ENCODE data around the gene LHPP.

The LHPP gene

DNA sequence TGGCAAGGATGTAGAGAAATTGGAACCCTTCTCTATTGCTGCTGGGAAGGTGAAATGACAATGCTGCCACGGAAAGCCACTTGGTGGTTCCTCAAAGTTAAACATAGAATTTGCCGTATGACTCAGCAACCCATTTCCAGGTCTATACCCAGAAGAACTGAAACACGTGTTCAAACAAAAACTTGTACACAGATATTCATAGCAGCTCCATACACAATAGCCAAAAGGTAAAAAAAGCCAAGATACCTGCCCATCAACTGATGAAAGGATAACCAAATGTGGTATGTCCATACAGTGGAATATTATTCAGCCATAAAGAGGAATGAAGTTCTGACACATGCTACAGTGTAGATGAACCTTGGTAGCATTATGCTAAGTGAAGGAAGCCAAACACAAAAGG, 39.1 kb downstream of the LHPP start:
- no peak for FAIRE-seq

DNA sequence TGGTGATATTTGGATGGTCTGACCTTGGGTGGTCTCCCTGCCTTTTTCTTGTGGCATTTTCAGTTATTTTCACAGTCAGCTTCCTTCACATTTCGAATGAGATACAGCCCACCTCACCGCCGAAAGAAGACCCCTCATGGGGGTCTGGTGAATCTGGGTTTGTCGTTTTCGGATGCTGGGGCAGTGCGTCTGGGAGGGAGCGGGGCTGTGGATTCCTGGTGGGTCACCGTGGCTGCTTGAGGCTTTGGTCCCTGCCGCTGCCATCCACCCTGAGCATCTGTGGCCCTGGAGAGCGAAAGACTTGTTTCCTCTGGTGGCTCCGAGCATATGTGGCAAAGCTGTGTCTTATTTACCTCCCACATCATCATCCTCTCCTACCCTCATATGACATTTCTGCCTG, 43.1 kb downstream of the LHPP start:
- no peak for FAIRE-seq

DNA sequence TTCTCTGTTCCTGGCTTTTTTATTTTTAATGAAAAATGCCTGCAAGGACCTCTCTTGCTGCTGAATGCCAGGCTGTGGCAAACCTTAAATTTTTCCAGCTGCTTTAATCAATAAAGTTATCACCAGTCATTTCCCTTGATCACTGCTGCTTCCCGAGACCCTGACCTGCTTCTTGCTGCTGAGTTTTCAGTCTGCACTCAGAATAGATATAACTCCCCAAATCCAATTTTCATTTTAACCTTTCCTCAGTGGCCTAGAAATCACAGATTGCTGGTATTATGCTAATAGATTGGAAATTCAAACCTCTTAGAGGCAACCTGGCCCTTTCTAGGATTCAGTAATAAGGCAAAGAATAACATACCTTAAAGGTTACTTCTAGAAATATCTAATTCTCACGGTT, 43.7 kb downstream of the LHPP start:
- FAIRE-seq = no peak

DNA sequence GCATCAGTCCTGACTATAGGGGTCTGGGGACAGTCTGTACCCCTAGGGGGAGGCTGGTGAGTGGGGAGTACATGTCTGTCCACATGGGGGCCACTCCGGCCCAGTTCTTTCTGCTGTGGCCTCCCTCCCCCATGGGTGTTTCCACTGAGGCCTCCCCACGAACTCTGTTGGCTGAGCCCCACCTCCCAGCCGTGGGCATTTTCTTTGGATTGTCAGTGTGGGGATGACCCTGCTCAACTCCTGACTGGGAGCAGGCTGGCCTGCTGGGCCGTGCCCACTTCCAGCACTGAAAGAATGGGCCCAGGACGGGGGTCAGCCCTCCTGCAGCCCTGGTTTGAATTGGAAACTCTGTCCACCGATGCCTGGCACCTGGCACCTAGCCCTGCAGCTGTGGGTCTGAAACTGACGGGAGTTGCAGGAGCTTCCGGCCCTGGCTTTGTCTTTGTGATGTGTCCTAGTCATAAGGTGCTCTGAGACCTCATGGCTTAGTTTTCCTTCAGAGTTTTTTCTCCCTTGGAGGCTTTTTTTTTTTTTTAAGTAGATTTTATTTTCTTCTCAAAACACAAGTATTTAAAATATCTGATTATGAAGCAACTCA, 46.5 kb downstream of the LHPP start:
- no peak for FAIRE-seq

DNA sequence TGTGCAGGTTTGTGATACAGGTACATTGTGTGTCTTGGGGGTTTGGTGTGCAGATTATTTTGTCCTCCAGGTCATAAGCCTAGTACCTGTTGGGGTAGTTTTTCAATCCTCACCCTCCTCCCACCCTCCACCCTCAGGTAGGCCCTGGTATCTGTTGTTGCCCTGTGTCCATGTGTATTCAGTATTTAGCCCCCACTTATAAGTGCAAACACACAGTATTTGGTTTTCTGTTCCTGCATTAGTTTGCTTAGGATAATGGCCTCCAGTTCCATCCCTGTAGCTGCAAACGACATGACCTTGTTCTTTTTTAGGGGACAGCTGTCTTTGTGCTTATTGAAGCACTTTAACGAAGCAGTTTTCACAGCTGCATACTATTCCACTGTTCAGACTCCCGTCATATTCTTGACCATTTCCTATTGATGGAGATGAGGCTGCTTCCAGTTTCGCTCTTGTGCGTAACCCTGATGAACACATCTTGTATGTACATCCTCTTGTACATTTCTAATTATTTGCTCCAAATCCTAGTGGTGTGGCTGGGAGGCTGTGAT, 47.4 kb downstream of the LHPP start:
- no peak for FAIRE-seq

DNA sequence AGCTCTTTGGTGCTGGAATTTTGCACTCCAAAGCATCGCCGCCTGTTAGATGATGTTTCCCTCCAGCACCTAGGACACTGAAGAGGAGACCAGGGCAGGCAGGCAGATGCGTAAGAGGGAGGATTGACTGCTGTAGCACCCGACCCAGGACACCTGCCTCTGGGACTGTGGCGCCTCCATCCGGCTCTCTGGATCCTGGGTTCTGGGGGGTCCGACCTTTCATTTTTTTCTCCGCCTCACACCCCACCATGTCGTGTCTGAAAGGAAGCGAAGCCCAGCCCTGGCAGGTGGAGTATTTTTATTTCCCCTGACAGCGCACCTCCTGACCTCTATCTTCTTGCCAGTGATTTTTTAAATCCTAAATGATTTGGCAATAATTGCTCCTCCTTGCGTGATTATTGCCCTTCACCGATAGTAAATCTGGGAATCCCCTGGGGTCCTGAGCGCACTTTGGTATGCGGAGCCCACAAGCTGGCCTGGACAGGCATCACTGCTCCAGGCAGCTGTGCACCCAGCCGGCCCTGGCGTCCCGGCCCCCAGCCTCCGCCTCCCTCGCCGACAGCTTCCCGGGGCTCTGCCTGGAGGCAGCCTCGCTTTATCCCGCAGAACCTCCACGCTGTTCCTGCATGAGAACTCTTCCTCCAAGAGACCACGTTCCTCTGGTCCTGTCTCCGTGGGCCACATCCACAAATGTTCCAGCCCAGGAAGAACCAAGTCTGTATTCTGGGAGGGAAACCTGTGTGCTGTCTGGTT, 48.4 kb downstream of the LHPP start:
- no peak for FAIRE-seq

DNA sequence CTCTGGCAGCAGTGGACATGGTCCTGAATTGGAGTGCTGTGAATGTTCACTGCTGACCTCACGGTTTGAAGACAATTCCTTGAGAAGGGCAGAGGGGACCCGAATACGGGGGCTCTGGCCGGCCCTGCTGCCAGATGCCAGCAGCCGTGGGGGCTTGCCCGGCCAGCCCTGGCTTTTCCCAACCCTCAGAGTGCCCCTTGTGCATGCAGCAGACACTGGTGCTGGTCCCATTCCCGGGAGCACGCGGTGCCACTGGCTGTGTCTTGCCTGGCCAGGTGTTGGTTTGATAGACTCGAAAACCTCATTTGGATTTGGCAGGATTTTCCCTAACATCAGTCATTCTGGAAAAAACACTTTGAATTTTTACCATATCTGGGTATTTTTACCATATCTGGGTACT, 49.1 kb downstream of the LHPP start:
- no peak for FAIRE-seq

DNA sequence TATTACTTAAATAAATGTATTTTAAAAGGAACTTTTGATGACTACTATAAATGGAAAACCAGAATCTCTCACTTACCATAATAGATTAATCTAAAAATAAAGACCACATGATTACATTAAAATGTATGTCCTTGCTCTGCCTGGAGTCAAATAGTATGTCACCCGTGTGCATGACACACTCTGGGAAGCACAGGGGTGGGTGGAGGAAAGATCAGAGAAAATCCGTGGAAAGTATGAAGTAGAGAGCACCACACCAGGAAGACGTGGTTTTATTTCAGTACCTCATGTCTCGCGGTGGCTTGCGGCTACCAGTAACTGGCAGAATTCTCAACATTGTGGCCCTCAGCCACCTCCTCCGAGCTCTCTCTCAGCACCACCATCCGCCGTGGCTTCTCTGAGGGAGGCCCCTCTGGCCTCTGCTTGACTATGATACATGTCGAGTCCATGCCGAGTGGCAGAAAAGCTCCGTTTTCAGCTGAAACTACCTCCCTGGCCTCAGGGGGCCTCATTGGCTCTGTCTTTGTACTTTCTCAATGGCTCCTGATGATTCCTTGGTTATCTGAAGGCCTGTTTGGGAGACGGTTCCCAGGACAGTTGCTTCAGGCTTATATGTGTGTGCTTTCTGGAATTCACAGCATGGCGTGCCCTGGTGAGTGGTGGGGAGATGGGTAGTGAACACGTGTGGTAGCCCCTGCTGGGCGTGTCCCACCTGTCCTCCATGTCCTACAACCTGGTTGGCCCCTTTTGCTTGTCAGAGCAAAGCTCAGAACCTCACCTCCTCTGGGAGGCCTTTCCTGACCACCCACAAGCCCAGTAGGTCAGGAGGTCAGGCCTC, 49.8 kb downstream of the LHPP start:
- no peak for FAIRE-seq

DNA sequence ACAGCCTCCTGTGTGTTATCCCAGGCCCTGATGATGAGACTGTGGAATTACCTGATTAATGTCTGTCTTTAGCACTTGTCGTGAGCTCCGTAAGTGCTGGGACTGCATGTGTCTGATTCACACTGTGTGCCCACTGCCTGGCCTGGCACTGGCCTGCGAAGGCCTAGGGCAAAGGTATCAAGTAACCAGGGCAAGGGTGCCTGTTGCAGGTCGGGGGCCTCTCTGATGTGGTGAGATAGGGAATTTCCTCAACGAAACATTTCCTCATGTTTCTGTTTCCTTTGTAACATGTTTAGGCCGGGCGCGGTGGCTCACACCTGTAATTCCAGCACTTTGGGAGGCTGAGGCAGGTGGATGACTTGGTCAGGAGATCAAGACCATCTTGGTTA, 50.4 kb downstream of the LHPP start:
- FAIRE-seq = no peak

DNA sequence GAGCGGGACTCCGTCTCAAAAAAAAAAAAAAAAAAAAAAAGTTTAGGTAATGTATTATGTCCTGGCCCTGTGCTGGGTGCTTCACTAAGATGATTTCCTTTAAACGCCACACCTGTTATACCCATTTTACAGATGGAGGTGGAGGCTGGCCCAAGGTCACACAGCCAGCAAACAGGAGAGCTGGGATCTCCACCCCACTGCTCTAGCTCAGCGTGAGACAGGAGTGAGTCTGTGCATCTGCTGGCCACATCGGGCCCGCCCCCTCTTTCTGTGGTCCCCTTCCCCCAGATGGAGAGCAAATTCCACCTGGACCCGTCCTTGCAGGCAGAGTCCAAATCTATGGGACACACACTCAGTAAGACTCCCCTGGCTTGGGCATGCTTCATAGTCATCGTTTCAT, 51.0 kb downstream of the LHPP start:
- no peak for FAIRE-seq

DNA sequence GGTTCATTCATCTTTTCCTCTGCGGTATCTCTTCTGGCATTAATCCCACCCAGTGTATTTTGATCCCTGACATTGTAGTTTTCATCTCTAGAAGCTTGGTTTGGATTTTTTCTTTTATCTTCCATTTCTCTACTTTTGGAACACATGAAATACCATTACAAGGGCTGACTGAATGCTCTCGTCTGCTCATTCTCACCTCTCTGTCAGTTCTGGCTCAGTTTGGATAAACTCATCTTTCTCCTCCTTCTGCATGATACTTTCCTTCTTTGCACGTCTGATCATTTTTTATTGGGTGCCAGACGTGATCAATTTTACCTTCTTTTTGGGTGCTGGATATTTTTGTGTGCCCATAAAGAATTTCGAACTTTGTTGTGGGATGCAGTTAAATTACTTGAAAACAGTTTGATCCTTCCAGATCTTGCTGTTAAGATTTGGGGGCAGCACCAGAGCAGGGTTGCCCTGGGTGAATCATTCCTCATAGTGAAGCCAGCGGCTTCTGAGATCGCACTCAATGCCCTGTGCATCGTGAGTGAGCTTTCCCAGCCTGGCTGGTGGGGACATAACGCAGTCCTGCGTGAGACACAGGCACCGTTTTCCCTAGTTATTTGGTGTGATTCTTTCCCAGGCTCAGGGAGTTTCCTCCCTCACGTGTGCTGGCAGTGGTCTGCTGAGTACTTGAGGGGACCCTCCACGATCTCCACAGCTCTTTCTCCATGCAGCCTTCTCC, 53.8 kb downstream of the LHPP start:
- FAIRE-seq = no peak

DNA sequence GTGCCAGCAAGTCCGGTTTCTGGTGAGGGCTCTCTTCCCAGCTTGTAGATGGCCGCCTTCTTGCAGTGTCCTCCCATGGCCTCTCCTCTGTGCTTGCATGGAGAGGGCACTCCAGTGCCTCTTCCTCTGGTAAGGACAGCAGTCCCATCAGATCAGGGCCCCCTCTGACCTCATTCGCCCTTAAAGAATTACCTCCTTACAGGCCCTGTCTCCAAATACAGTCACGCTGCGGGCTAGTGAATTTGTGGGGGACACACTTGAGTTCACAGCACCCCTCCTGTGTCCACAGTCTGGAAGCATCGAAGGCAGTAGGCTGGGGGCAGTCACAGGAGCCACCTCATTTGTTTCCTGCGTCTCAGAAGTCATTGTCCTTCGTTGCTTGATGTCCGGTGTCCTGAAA, 54.6 kb downstream of the LHPP start:
- no peak for FAIRE-seq

DNA sequence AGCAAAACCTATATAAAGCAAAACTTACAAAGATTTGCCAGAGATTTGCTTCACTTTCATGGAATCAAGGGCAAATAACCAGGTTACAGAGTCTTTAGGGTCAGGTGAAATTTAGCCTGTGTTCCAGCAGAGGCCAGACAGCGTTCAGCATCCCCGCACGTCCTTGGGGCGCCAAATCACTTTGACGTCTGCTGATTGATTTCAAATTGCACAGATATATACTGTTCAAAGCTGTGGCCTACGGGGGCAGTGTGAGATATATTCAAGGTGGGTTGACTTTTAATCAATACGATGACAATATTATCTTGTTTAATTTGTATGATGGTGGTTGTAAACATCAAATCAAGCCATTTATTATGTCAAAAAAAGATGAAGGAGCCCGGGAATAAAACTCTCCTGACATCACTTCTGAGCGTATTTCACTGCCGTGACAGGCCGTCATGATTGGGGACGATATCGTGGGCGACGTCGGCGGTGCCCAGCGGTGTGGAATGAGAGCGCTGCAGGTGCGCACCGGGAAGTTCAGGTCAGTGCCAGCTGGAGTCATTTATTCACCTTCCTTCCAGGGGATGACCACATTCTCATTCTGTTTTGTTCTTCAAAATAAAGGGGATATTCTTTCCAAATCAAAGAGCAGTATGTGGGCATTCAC, 55.2 kb downstream of the LHPP start:
- no peak for FAIRE-seq

DNA sequence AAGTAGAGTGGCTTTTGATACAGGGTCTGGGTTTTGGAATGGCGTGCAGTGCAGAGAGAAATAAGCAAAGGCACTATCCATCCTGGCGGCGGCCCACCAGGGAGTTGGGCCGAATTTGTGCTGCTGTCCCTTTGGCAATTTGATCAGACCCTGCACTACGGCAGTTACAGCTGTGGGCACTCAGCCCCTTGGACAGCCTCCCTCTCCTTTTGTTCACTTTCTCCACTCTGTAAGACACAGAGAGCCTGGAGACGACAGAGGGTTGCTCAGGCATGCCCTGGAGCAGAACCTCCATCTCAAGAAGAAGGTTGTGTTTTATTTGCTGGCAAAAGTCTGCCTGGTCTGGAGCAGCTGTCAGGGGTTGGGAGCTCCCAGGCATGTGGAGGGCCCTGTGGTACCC, 55.8 kb downstream of the LHPP start:
- no peak for FAIRE-seq

DNA sequence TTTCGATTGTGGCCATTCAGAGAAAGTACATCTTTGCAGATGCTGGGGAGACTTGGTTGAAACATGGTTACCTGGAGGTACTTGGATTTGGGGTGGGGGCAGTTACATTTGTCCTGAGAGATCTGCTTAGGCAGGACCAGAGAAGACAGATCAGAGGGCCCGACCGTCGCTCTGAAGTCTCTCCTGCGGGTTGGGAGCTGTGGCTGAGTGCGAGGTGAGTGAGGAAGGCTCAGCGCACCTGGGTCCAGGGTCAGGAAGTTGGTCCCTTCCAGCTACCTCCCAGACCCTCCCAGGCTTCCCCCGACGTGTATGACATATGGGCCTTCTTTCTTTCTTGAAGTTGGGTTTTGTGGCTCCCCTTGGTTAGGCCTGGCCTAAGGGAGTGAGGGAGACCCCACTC, 56.3 kb downstream of the LHPP start:
- FAIRE-seq = no peak

DNA sequence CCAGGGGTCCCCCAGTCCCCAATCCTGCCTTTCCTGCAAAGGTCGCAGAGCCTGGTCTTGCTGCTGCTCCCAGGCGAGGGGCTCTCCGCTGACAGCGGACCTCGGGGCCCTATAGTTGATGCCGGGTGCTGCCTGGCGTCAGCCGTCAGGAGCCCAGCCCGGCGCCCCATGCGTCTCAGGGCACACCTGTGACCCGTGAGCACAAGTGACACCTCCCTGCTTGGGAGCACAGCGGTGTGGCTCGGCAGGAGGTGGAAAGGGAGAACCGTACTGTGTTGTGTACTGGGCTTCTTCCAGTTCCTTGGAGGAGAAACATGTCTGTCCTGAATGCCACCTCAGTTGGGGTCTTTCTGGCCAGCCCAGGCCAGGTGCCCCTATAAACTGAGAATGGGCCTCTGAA, 56.7 kb downstream of the LHPP start:
- no peak for FAIRE-seq

DNA sequence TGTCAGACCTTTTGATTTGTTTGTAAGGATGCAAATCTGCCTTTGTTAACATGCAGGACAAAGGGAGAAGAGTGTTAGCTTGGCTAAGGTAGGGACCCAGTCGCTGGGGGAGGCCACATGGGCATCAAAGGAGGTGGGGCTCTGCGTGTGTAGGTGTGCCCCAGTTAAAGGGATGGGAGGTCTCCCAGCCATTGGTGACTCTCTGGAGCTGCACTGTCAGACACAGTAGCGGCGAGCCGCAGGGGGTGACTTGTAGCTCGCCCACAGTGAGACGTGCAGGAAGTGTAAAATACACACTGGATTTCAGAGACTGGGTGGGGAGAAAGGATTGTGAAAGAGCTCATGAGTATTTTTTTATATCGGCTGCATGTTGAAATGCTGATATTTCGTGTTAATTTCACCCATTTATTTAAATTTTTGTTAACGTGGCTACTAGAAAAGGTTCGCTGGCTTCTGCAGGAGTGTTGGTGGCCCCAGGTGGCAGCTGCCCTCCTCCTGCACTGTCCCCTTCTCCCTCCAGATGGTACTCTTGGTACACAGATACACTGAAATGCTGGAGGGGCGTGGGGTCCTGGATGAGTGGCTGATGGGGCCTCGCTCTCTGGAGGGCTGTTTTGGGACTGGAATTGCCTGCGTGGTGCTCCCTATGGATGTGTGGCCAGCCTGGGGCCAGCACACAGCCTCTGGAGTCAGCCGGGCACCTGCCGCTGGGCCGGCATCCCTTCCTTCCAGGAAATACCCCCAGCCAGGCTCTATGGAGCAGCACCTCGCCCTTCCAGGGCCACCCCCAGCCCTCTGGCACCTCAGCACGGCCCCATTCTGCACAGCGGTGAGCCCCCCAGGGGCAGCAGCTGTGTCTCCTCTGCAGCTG, 59.2 kb downstream of the LHPP start:
- no peak for FAIRE-seq

DNA sequence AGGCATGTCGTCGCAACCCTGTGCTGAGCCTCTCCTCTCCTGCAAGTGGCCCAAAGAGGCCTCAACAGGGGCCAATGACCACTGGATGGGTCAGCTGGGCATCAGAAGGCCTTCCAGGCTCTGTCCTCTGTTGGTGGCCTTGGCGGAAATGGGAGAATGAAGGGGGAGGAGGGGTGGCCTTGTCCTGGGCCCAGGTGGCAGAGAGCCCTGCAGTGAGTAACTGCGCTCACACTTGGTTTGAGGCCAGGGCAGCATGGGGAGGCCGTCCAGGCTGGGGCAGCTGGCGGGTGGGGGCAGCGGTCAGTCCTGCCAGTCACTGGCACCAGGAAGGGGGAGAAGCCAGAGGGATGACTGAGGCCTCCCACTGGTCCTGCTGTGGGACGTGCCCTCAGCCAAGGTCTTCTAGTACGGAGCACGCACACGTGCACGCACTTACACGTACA, 59.8 kb downstream of the LHPP start:
- no peak for FAIRE-seq

DNA sequence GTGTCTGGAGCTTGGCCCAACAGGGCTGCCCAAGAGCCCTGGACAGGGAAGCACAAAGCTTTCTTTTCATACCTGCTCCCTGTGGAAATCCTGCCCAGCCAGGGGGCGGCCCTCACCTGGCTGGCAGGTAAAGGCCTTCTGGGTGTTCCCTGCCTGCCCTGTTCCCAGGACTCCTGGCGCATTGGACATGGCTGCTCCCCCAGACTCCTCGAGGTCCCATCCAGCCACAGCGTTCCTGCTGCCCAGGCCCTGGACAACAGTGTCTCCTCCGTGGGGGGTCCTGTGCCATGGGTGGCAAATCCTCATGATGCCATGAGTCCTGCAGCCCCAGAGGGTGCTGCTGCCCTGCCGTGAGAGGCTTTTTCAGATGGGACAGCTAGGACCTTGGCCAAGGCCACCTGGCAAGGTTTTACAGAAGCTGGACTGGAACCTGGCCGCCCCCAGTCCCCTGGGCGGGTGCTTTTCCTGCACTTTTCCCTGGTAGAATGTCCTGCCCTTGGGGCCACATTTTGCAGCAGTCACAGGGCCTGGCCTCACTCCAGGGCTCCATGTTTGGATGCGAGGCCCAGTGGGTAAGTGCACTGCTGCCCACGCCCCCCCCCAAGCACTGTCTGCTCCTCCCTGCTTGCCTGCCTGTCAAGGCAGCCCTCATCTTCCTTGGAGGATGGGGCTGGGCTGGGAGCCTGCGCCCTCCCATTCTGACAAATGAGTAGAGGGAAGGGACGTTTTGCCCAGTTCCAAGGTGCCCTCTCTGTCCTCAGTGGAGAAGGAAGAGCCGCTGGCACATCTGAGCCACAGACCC, 60.7 kb downstream of the LHPP start:
- no peak for FAIRE-seq
